A673 (cell line): ENCODE measurements around the gene AKAP12.

ENCODE experiments used
- CTCF ChIP-seq: fragments of 300-800, 200-600 bp; sonication (generic); conservative IDR thresholded peaks from 2 replicates; pipeline ENCODE4 v1.5.1; 2017; ENCODE audit warnings: low read depth, mild to moderate bottlenecking, antibody characterized with exemption, low read length, moderate library complexity, mixed read lengths
- EZH2 ChIP-seq: fragments of 200-600 bp; sonication (generic); IDR thresholded peaks from 2 replicates; pipeline ENCODE4 v1.6.1; 2017; ENCODE audit warnings: borderline replicate concordance, low read depth, mild to moderate bottlenecking, mixed read lengths, antibody characterized with exemption, low read length; ENCODE audit not compliant: poor library complexity, severe bottlenecking

- TF ChIP-seq CTCF (no peak), EZH2 (no peak)
Observed at GRCh38 chr6:151391471-151392413, 152.0 kb downstream of the AKAP12 start, which contains the start of gene ZBTB2.
